Sigmoid colon (tissue), 7 donors: ENCODE results near the gene FAM3A. TPM values are rescaled to one million over a fixed set of nuclear protein-coding genes. Genes with fewer than 3 reads are reported as not detected.

Experiments used
- DNase-seq: peaks from one replicate; pipeline ENCODE4 v3.0.0-alpha.2; 2019
- H3K27ac ChIP-seq, 4 donors: fragments of 200-600 bp; sonication (generic); one replicate each; pipeline ENCODE4 v1.5.1; 2016 to 2019; ENCODE audit warnings: mild to moderate bottlenecking in 1 of 4
- H3K27me3 ChIP-seq, 3 donors: fragments of 200-600 bp; sonication (generic); one replicate each; pipeline ENCODE4 v1.5.1; 2019; ENCODE audit warnings: mild to moderate bottlenecking in 1 of 3
- H3K36me3 ChIP-seq, 4 donors: fragments of 200-600 bp; sonication (generic); one replicate each; pipeline ENCODE4 v1.5.1; 2016 to 2019
- H3K4me1 ChIP-seq, 4 donors: fragments of 200-600 bp; sonication (generic); one replicate each; pipeline ENCODE4 v1.5.1; 2017 to 2019
- H3K4me3 ChIP-seq, 4 donors: fragments of 200-600 bp; sonication (generic); one replicate each; pipeline ENCODE4 v1.5.1; 2017 to 2019; ENCODE audit warnings: mild to moderate bottlenecking in 2 of 4, moderate library complexity in 1 of 4
- H3K9me3 ChIP-seq, 4 donors: fragments of 200-600 bp in 3 of 4; sonication (generic) in 3 of 4; one replicate each; pipeline versions ENCODE4 v1.5.1 to v1.6.1; 2013 to 2019
- CTCF ChIP-seq, 4 experiments: fragments of 450-650 bp in 3 of 4; fragments of 200-600 bp in 1 of 4; IDR thresholded peaks; one replicate each; pipeline ENCODE4 v1.5.1; 2016 to 2019; ENCODE audit warnings: antibody characterized with exemption in 4 of 4, mild to moderate bottlenecking in 3 of 4, moderate library complexity in 2 of 4
- EP300 ChIP-seq, 4 donors: sonication (generic); formaldehyde crosslinking; IDR thresholded peaks; one replicate each; pipeline ENCODE4 v1.6.1; 2017; ENCODE audit warnings: antibody characterized with exemption in 4 of 4
- POLR2A ChIP-seq, 2 donors: fragments of 450-650 bp; IDR thresholded peaks; one replicate each; pipeline ENCODE4 v1.6.1; 2016; ENCODE audit warnings: antibody characterized with exemption in 2 of 2, mild to moderate bottlenecking in 2 of 2, moderate library complexity in 2 of 2
- POLR2AphosphoS5 ChIP-seq, 4 donors: sonication (generic); formaldehyde crosslinking; IDR thresholded peaks; one replicate each; pipeline ENCODE4 v1.6.1; 2017; ENCODE audit warnings: antibody characterized with exemption in 4 of 4
- WGBS, 2 donors: extraction: QIAGEN DNeasy Blood & Tissue Kit; methylation state at CpG; one replicate each; pipeline ENCODE4 v1.1.7; 2013; 5-methylcytosine and 5-hydroxymethylcytosine counted together
- intact Hi-C: fragments of 100-400 bp; cut with DNase I; formaldehyde crosslinking; loops from one replicate; pipeline ENCODE4 v1.15.1; 2023
- polyA plus RNA-seq, 3 donors: library from polyadenylated mRNA; stranded (reverse); fragments of 200-250 nt; gene quantifications; one replicate each; pipeline ENCODE4 v1.2.3, GENCODE V29; 2013
- total RNA-seq, 4 donors: library from RNA; depleted of rRNA; stranded (reverse); fragments of >200 nt; gene quantifications; one replicate each; pipeline ENCODE4 v1.1.0, GENCODE V29; 2016
- donor health status: healthy with polysubstance abuse.
- donor health status: Bipolar disorder and iron deficiency.
- donor health status: healthy.

Gene FAM3A
- total and polyA plus RNA-seq, 7 donors: 30.7 to 64.9 (median 49.0) TPM

GRCh38 chrX:154481195-154481594 is 34.8 kb downstream of the FAM3A start:
- intact Hi-C loops: no loop called here
- peaks cover 0 to 23% (median 17%) of the 10 kb centered on the region in 4 donors for H3K4me1 ChIP-seq
- peaks cover 0 to 12% (median 0%) of the 10 kb centered on the region in 4 donors for H3K36me3 ChIP-seq
- TF ChIP-seq POLR2AphosphoS5 (IDR thresholded peaks at IDR 0.05) (no peak), EP300 (IDR thresholded peaks at IDR 0.05) (no peak), POLR2A (IDR thresholded peaks at IDR 0.05) (no peak), CTCF (IDR thresholded peaks at IDR 0.05) (no peak)
- WGBS, 2 donors: 86 to 93% methylated on average over 5 of the region's 5 CpGs
- no peaks in the 10 kb centered on the region for H3K27me3 ChIP-seq
- H3K9me3 ChIP-seq: no peaks in the 10 kb centered on the region
- no peak for DNase-seq
- H3K27ac ChIP-seq: no peak overlapping the region
- H3K4me3 ChIP-seq: no peak overlapping the region

- Histone ChIP-seq H3K9me3 (no peaks in the 10 kb centered on the region), H3K27me3 (no peaks in the 10 kb centered on the region), H3K27ac (peak within 1 kb of the TSS; percentile 82 to 85 (median 84)), H3K4me3 (peak within 1 kb of the TSS; percentile 37 to 57 (median 56)), H3K36me3 (no peaks in the 10 kb centered on the region), H3K4me1 (peaks cover 0 to 13% (median 5%) of the 10 kb centered on the region in 4 donors)
- TF ChIP-seq POLR2A (IDR thresholded peaks at IDR 0.05): peak in 1 of 2 donors; percentile 39
- TF ChIP-seq CTCF (IDR thresholded peaks at IDR 0.05): no peak
- TF ChIP-seq EP300 (IDR thresholded peaks at IDR 0.05): no peak
- TF ChIP-seq POLR2AphosphoS5 (IDR thresholded peaks at IDR 0.05): peak; percentile 53 to 80 (median 72)
- intact Hi-C loops: loop anchor here (5.0 kb wide), 2 partner anchors 38 to 67 kb away; partner anchors contain the start of genes FAM3A and TAFAZZIN
- 2 to 3% methylated on average over 85 of the region's 85 CpGs for WGBS, 2 donors
- peak; percentile 96 for DNase-seq
Measured at GRCh38 chrX:154478728-154479622, 37.1 kb downstream of the FAM3A start, which contains the start of gene LAGE3. TSS of gene LAGE3 (minus strand) at chrX:154479281. CDS start at chrX:154478915, 366 bp downstream.

- no peak for TF ChIP-seq POLR2AphosphoS5 (IDR thresholded peaks at IDR 0.05)
- no peak for TF ChIP-seq CTCF (IDR thresholded peaks at IDR 0.05)
- no peak for TF ChIP-seq EP300 (IDR thresholded peaks at IDR 0.05)
- TF ChIP-seq POLR2A (IDR thresholded peaks at IDR 0.05): no peak
- Histone ChIP-seq H3K27ac (peak overlapping the region; percentile 82 to 85 (median 84)), H3K4me3 (peak overlapping the region; percentile 37 to 57 (median 56)), H3K4me1 (peaks cover 0 to 13% (median 5%) of the 10 kb centered on the region in 4 donors), H3K27me3 (no peaks in the 10 kb centered on the region), H3K9me3 (no peaks in the 10 kb centered on the region), H3K36me3 (no peaks in the 10 kb centered on the region)
- 66% methylated on average over 24 of the region's 24 CpGs for WGBS, 2 donors
- intact Hi-C loops: loop anchor here (2.0 to 5.0 kb wide), 3 partner anchors 19 to 66 kb away; partner anchors contain the start of genes FAM3A, PLXNA3 and TAFAZZIN
- DNase-seq: peak; percentile 66
Measured at GRCh38 chrX:154477891-154478477, 38.0 kb downstream of the FAM3A start.

DNA sequence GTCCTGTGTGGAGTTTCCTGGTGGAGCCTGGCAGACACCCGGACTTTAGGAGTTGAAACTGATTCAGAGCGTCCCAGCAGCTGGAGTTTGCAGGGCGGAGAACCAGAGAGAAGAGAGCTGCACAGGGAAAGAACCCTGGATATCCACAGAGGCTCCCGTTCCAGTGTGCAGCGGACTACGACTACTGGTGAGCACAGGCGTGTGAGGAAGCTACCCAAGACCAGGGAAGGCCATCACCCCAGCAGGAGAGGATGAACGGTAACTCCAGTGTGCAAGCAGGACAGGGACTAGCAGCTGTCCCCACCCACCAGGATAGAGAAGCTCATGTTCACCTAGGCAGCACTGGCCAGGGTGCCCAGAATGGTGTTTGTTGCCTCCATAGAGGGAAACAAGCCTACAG is 39.2 kb downstream of the FAM3A start:
- whole genome bisulfite sequencing, 2 donors: 87 to 88% methylated on average over 8 of the region's 8 CpGs
- intact Hi-C loops: loop anchor here (2.0 to 5.0 kb wide), 3 partner anchors 18 to 65 kb away; partner anchors contain the start of genes FAM3A, PLXNA3 and TAFAZZIN
- no peaks in the 10 kb centered on the region for H3K9me3 ChIP-seq
- TF ChIP-seq POLR2AphosphoS5 (IDR thresholded peaks at IDR 0.05): no peak
- TF ChIP-seq EP300 (IDR thresholded peaks at IDR 0.05): no peak
- no peak for TF ChIP-seq CTCF (IDR thresholded peaks at IDR 0.05)
- no peak for TF ChIP-seq POLR2A (IDR thresholded peaks at IDR 0.05)
- no peaks in the 10 kb centered on the region for H3K27me3 ChIP-seq
- H3K27ac ChIP-seq: no peak overlapping the region
- no peaks in the 10 kb centered on the region for H3K36me3 ChIP-seq
- H3K4me1 ChIP-seq: peaks cover 0 to 13% (median 5%) of the 10 kb centered on the region in 4 donors
- DNase-seq: no peak
- no peak overlapping the region for H3K4me3 ChIP-seq
